Measurements from ENCODE around the gene KDM7A.
"Not testable (repeated sequence)": the region's sequence is repeated elsewhere in the genome, so short reads cannot be mapped to it uniquely, and the experiment has no call there.

The KDM7A gene

GRCh38 chr7:140121326-140121725 is 55.5 kb downstream of the KDM7A start:
- Mint-ChIP-seq H3K9me3 (no peaks in the 10 kb centered on the region), H3K4me1 (ENCODE audit: low read depth) (no peaks in the 10 kb centered on the region), H3K27ac (no peak overlapping the region), H3K36me3 (ENCODE audit: low read depth) (peaks cover 34% of the 10 kb centered on the region), H3K27me3 (ENCODE audit: low read depth) (no peaks in the 10 kb centered on the region), H3K4me3 (no peak overlapping the region)

GRCh38 chr7:140114817-140115216 is 62.0 kb downstream of the KDM7A start:
- not testable (repeated sequence) for H3K27ac Mint-ChIP-seq
- peaks cover 39% of the 10 kb centered on the region for H3K36me3 Mint-ChIP-seq (ENCODE audit: low read depth)

GRCh38 chr7:140108777-140109176 is 68.0 kb downstream of the KDM7A start:
- not testable (repeated sequence) for H3K27ac Mint-ChIP-seq; H3K4me3 Mint-ChIP-seq; H3K27me3 Mint-ChIP-seq (ENCODE audit: low read depth); H3K4me1 Mint-ChIP-seq (ENCODE audit: low read depth)
- Mint-ChIP-seq H3K36me3 (ENCODE audit: low read depth) (peaks cover 70% of the 10 kb centered on the region), H3K9me3 (peaks cover 21% of the 10 kb centered on the region)

More at GRCh38 chr7:140114817-140115216, 62.0 kb downstream of the KDM7A start:
- H3K27me3 Mint-ChIP-seq (ENCODE audit: low read depth); H3K4me1 Mint-ChIP-seq (ENCODE audit: low read depth); H3K4me3 Mint-ChIP-seq; H3K9me3 Mint-ChIP-seq: not testable (repeated sequence)

- Mint-ChIP-seq H3K27ac (no peak overlapping the region), H3K9me3 (no peaks in the 10 kb centered on the region), H3K4me1 (ENCODE audit: low read depth) (no peaks in the 10 kb centered on the region), H3K36me3 (ENCODE audit: low read depth) (peaks cover 62% of the 10 kb centered on the region), H3K4me3 (no peak overlapping the region), H3K27me3 (ENCODE audit: low read depth) (no peaks in the 10 kb centered on the region)
Measured at GRCh38 chr7:140096459-140096858, 80.3 kb downstream of the KDM7A start.

- H3K4me3 Mint-ChIP-seq: no peak overlapping the region
- H3K27me3 Mint-ChIP-seq (ENCODE audit: low read depth): no peaks in the 10 kb centered on the region
- no peaks in the 10 kb centered on the region for H3K9me3 Mint-ChIP-seq
- peaks cover 69% of the 10 kb centered on the region for H3K36me3 Mint-ChIP-seq (ENCODE audit: low read depth)
- H3K27ac Mint-ChIP-seq: no peak overlapping the region
- H3K4me1 Mint-ChIP-seq (ENCODE audit: low read depth): peaks cover 4% of the 10 kb centered on the region
Measured at GRCh38 chr7:140093375-140093774, 83.4 kb downstream of the KDM7A start.

- H3K27ac Mint-ChIP-seq: peak overlapping the region; percentile 18
- H3K9me3 Mint-ChIP-seq: no peaks in the 10 kb centered on the region
- peaks cover 22% of the 10 kb centered on the region for H3K36me3 Mint-ChIP-seq (ENCODE audit: low read depth)
- no peak overlapping the region for H3K4me3 Mint-ChIP-seq
- H3K27me3 Mint-ChIP-seq (ENCODE audit: low read depth): no peaks in the 10 kb centered on the region
- peaks cover 15% of the 10 kb centered on the region for H3K4me1 Mint-ChIP-seq (ENCODE audit: low read depth)
Measured at GRCh38 chr7:140085447-140085846, 91.3 kb downstream of the KDM7A start.

GRCh38 chr7:140084972-140085371 is 91.8 kb downstream of the KDM7A start:
- Mint-ChIP-seq H3K36me3 (ENCODE audit: low read depth) (peaks cover 20% of the 10 kb centered on the region), H3K9me3 (no peaks in the 10 kb centered on the region), H3K4me1 (ENCODE audit: low read depth) (peaks cover 15% of the 10 kb centered on the region), H3K27me3 (ENCODE audit: low read depth) (no peaks in the 10 kb centered on the region), H3K27ac (peak overlapping the region; percentile 18), H3K4me3 (peak overlapping the region; percentile 36)

- Mint-ChIP-seq H3K27me3 (ENCODE audit: low read depth) (no peaks in the 10 kb centered on the region), H3K27ac (no peak overlapping the region), H3K4me1 (ENCODE audit: low read depth) (peaks cover 15% of the 10 kb centered on the region), H3K4me3 (no peak overlapping the region), H3K9me3 (no peaks in the 10 kb centered on the region), H3K36me3 (ENCODE audit: low read depth) (peaks cover 14% of the 10 kb centered on the region)
Measured at GRCh38 chr7:140084142-140084655, 92.6 kb downstream of the KDM7A start.

GRCh38 chr7:140082770-140083169 is 94.0 kb downstream of the KDM7A start:
- Mint-ChIP-seq H3K4me1 (ENCODE audit: low read depth) (peaks cover 15% of the 10 kb centered on the region), H3K27ac (no peak overlapping the region), H3K27me3 (ENCODE audit: low read depth) (no peaks in the 10 kb centered on the region), H3K9me3 (no peaks in the 10 kb centered on the region), H3K4me3 (no peak overlapping the region), H3K36me3 (ENCODE audit: low read depth) (peaks cover 7% of the 10 kb centered on the region)

GRCh38 chr7:140081774-140082425 is 94.9 kb downstream of the KDM7A start:
- peaks cover 15% of the 10 kb centered on the region for H3K4me1 Mint-ChIP-seq (ENCODE audit: low read depth)
- H3K9me3 Mint-ChIP-seq: no peaks in the 10 kb centered on the region
- H3K36me3 Mint-ChIP-seq (ENCODE audit: low read depth): peaks cover 2% of the 10 kb centered on the region
- no peaks in the 10 kb centered on the region for H3K27me3 Mint-ChIP-seq (ENCODE audit: low read depth)
- H3K4me3 Mint-ChIP-seq: no peak overlapping the region
- H3K27ac Mint-ChIP-seq: no peak overlapping the region

- H3K4me3 Mint-ChIP-seq: no peak overlapping the region
- no peaks in the 10 kb centered on the region for H3K27me3 Mint-ChIP-seq (ENCODE audit: low read depth)
- H3K36me3 Mint-ChIP-seq (ENCODE audit: low read depth): peaks cover under 1% of the 10 kb centered on the region
- H3K4me1 Mint-ChIP-seq (ENCODE audit: low read depth): peaks cover 10% of the 10 kb centered on the region
- no peaks in the 10 kb centered on the region for H3K9me3 Mint-ChIP-seq
- H3K27ac Mint-ChIP-seq: no peak overlapping the region
Measured at GRCh38 chr7:140080919-140081318, 95.9 kb downstream of the KDM7A start.

- H3K27ac Mint-ChIP-seq: no peak overlapping the region
Measured at GRCh38 chr7:140079121-140079536, 97.7 kb downstream of the KDM7A start.

GRCh38 chr7:140078392-140078791 is 98.4 kb downstream of the KDM7A start:
- Mint-ChIP-seq H3K9me3 (no peaks in the 10 kb centered on the region), H3K27me3 (ENCODE audit: low read depth) (peaks cover 3% of the 10 kb centered on the region), H3K27ac (no peak overlapping the region)

More at GRCh38 chr7:140079121-140079536, 97.7 kb downstream of the KDM7A start:
- no peaks in the 10 kb centered on the region for H3K27me3 Mint-ChIP-seq (ENCODE audit: low read depth)
- H3K9me3 Mint-ChIP-seq: no peaks in the 10 kb centered on the region
- H3K4me1 Mint-ChIP-seq (ENCODE audit: low read depth): peaks cover 3% of the 10 kb centered on the region
- H3K4me3 Mint-ChIP-seq: no peak overlapping the region
- no peaks in the 10 kb centered on the region for H3K36me3 Mint-ChIP-seq (ENCODE audit: low read depth)

GRCh38 chr7:140074780-140075179 is 102.0 kb downstream of the KDM7A start:
- Mint-ChIP-seq H3K4me1 (ENCODE audit: low read depth) (no peaks in the 10 kb centered on the region), H3K36me3 (ENCODE audit: low read depth) (peaks cover 2% of the 10 kb centered on the region), H3K9me3 (peaks cover 4% of the 10 kb centered on the region), H3K27me3 (ENCODE audit: low read depth) (peaks cover 4% of the 10 kb centered on the region), H3K27ac (no peak overlapping the region), H3K4me3 (no peak overlapping the region)

More at GRCh38 chr7:140078392-140078791, 98.4 kb downstream of the KDM7A start:
- Mint-ChIP-seq H3K4me1 (ENCODE audit: low read depth) (peaks cover 3% of the 10 kb centered on the region), H3K36me3 (ENCODE audit: low read depth) (no peaks in the 10 kb centered on the region), H3K4me3 (no peak overlapping the region)

- H3K27me3 Mint-ChIP-seq (ENCODE audit: low read depth): peaks cover 12% of the 10 kb centered on the region
- H3K36me3 Mint-ChIP-seq (ENCODE audit: low read depth): peaks cover 22% of the 10 kb centered on the region
- peaks cover 31% of the 10 kb centered on the region for H3K9me3 Mint-ChIP-seq
- no peak overlapping the region for H3K27ac Mint-ChIP-seq
- H3K4me1 Mint-ChIP-seq (ENCODE audit: low read depth): peaks cover 5% of the 10 kb centered on the region
- no peak overlapping the region for H3K4me3 Mint-ChIP-seq
Measured at GRCh38 chr7:140070546-140070945, 106.2 kb downstream of the KDM7A start.

Measured in T-helper 1 cell treated with Interleukin-12 subunit alpha and Interleukin-12 subunit beta and Interleukin-4 antibody, amounts not matched to agents 30 μg/mL and 1 μg/mL, for 36 hours (primary cell).